Measurements from ENCODE around the gene LMF1.

DNA sequence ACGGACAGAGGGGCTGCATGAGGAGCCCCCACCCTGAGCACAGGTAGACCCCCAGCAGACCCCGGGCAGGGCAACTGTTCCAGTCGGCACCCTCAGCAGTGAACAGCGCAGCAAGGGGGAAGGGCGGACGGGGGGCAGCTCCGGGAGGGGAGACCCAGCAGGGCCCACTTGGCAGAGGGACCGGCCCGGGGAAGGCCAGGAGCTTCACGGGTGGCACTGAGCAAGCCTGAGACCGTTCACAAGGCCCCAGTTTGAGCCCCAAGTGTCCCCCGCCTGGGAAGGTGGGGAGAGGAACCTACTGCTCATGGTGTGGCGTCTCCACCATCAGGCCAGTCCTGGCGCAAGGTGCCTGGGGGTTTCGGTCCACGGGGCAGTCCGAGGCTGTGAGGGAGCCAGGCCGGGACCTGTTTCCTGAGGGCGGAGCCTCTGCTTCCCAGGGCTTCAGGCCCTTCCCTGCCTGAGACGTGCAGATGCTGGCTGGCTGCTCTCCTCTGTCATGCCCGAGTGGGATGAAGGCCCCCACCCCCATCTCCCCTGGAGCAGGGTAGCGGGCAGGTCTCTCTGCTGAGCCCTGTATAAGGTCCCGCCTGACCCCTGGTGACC lies 115.9 kb downstream of the LMF1 start:
- TF ChIP-seq, protein P1, sequence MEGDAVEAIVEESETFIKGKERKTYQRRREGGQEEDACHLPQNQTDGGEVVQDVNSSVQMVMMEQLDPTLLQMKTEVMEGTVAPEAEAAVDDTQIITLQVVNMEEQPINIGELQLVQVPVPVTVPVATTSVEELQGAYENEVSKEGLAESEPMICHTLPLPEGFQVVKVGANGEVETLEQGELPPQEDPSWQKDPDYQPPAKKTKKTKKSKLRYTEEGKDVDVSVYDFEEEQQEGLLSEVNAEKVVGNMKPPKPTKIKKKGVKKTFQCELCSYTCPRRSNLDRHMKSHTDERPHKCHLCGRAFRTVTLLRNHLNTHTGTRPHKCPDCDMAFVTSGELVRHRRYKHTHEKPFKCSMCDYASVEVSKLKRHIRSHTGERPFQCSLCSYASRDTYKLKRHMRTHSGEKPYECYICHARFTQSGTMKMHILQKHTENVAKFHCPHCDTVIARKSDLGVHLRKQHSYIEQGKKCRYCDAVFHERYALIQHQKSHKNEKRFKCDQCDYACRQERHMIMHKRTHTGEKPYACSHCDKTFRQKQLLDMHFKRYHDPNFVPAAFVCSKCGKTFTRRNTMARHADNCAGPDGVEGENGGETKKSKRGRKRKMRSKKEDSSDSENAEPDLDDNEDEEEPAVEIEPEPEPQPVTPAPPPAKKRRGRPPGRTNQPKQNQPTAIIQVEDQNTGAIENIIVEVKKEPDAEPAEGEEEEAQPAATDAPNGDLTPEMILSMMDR (IDR thresholded peaks at IDR 0.05), result no peak
- no peak for TF ChIP-seq POLR2A (IDR thresholded peaks at IDR 0.05)
